Lung (tissue), 12 donors: ENCODE data around the gene CPE. TPM values are rescaled to one million over a fixed set of nuclear protein-coding genes. Genes with fewer than 3 reads are reported as not detected.

Experiments used
- ATAC-seq: fragments of 200-7000 bp; cut with Tn5 transposase; one replicate; pipeline ENCODE4 v1.9.1; 2020; ENCODE audit warnings: moderate number of reproducible peaks; ENCODE audit not compliant: insufficient read depth, low FRiP score
- DNase-seq, 3 donors: peaks; one replicate each; pipeline ENCODE4 v3.0.0-alpha.2; 2013 to 2017
- H3K27ac ChIP-seq, 2 donors: one replicate each; pipeline ENCODE4 v1.5.1; 2013; ENCODE audit warnings: mild to moderate bottlenecking in 2 of 2, moderate library complexity in 2 of 2, control low read depth in 1 of 2, inconsistent platforms in 1 of 2, low read depth in 1 of 2, low read length in 1 of 2
- H3K27me3 ChIP-seq, 3 donors: one replicate each; pipeline ENCODE4 v1.5.1; 2013; ENCODE audit warnings: low read length in 2 of 3; ENCODE audit not compliant: control insufficient read depth in 3 of 3, insufficient read depth in 3 of 3
- H3K36me3 ChIP-seq, 4 donors: one replicate each; pipeline ENCODE4 v1.5.1; 2013; ENCODE audit warnings: low read length in 4 of 4, mild to moderate bottlenecking in 1 of 4, moderate library complexity in 1 of 4; ENCODE audit not compliant: control insufficient read depth in 4 of 4, insufficient read depth in 4 of 4
- H3K4me1 ChIP-seq, 5 donors: one replicate each; pipeline ENCODE4 v1.5.1; 2013; ENCODE audit warnings: low read length in 5 of 5, mild to moderate bottlenecking in 2 of 5, moderate library complexity in 1 of 5; ENCODE audit not compliant: control insufficient read depth in 5 of 5, insufficient read depth in 5 of 5
- H3K4me3 ChIP-seq: one replicate; pipeline ENCODE4 v1.5.1; 2013; ENCODE audit warnings: mild to moderate bottlenecking, control low read depth, moderate library complexity
- H3K9ac ChIP-seq, 2 donors: one replicate each; pipeline ENCODE4 v1.5.1; 2013; ENCODE audit warnings: low read length in 2 of 2, control low read depth in 1 of 2; ENCODE audit not compliant: insufficient read depth in 1 of 2
- H3K9me3 ChIP-seq, 4 donors: one replicate each; pipeline ENCODE4 v1.5.1; 2013; ENCODE audit warnings: low read length in 3 of 4, mild to moderate bottlenecking in 1 of 4, moderate library complexity in 1 of 4; ENCODE audit not compliant: control insufficient read depth in 4 of 4, insufficient read depth in 3 of 4
- WGBS, 2 donors: extraction: QIAGEN DNeasy Blood & Tissue Kit; methylation state at CpG; one replicate each; pipeline ENCODE4 v1.1.7; 2013; 5-methylcytosine and 5-hydroxymethylcytosine counted together
- polyA plus RNA-seq, 2 donors: library from polyadenylated mRNA; stranded (reverse); fragments of 200-250 nt; gene quantifications; one replicate each; pipeline ENCODE4 v1.2.1, GENCODE V29; 2013
- total RNA-seq, 2 donors: library from RNA; depleted of rRNA in 1 of 2; stranded (reverse); fragments of >200 nt in 1 of 2; gene quantifications; one replicate each; pipeline ENCODE4 v1.2.1, GENCODE V29; 2014 to 2021
- TF ChIP-seq, protein P1 (sequence below): IDR thresholded peaks from 2 replicates; pipeline ENCODE4 v1.5.1; 2012; ENCODE audit warnings: mild to moderate bottlenecking; ENCODE audit errors: control extremely low read depth, extremely low read depth
- donor health status: control.
- donor health status: control.
- donor health status: Bipolar disorder and iron deficiency.
- donor health status: healthy.
- donor health status: DM: yes; HTN: yes; CAD: no.

The CPE gene
- total and polyA plus RNA-seq, 4 donors, result 6.6 to 135 (median 14.3) TPM

DNA sequence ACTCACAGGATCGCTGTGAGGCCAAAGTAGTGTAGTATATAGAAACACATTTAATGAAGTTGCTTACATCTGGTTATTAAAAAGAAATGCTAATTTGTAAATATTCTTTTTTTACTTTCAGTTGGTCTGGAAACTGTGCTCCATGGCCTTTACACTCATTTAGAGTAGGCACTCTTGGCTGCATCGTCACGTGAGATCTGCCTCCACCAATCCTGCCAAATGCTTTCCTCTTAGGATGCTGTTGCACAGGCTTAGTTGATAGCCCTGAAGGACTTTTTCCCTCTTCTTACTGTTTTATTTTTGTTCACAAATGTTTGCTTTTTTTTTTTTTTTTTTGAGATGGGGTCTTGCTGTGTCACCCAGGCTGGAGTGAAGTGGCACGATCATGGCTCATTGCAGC, 6.3 kb downstream of the CPE start:
- no peaks in the 10 kb centered on the region for H3K9me3 ChIP-seq
- peaks cover 0 to 36% (median 4%) of the 10 kb centered on the region in 5 donors for H3K4me1 ChIP-seq
- H3K27ac ChIP-seq, result no peak overlapping the region
- TF ChIP-seq, protein P1, sequence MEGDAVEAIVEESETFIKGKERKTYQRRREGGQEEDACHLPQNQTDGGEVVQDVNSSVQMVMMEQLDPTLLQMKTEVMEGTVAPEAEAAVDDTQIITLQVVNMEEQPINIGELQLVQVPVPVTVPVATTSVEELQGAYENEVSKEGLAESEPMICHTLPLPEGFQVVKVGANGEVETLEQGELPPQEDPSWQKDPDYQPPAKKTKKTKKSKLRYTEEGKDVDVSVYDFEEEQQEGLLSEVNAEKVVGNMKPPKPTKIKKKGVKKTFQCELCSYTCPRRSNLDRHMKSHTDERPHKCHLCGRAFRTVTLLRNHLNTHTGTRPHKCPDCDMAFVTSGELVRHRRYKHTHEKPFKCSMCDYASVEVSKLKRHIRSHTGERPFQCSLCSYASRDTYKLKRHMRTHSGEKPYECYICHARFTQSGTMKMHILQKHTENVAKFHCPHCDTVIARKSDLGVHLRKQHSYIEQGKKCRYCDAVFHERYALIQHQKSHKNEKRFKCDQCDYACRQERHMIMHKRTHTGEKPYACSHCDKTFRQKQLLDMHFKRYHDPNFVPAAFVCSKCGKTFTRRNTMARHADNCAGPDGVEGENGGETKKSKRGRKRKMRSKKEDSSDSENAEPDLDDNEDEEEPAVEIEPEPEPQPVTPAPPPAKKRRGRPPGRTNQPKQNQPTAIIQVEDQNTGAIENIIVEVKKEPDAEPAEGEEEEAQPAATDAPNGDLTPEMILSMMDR, result no peak
- H3K9ac ChIP-seq, result no peak overlapping the region
- no peaks in the 10 kb centered on the region for H3K36me3 ChIP-seq
- WGBS, 2 donors, result 92 to 98% methylated on average over 4 of the region's 4 CpGs
- ATAC-seq (no peak), DNase-seq (peak in 1 of 3 donors; percentile 39)
- H3K27me3 ChIP-seq, result no peaks in the 10 kb centered on the region
- no peak overlapping the region for H3K4me3 ChIP-seq

GRCh38 chr4:165386328-165386727, 7.5 kb downstream of the CPE start:
- DNase-seq, result no peak
- no peak overlapping the region for H3K4me3 ChIP-seq
- no peaks in the 10 kb centered on the region for H3K9me3 ChIP-seq
- no peaks in the 10 kb centered on the region for H3K36me3 ChIP-seq
- TF ChIP-seq, protein P1, result no peak
- no peak overlapping the region for H3K9ac ChIP-seq
- no peaks in the 10 kb centered on the region for H3K27me3 ChIP-seq
- no peak for ATAC-seq
- H3K27ac ChIP-seq, result no peak overlapping the region
- peaks cover 0 to 32% (median 0%) of the 10 kb centered on the region in 5 donors for H3K4me1 ChIP-seq
- WGBS, 2 donors, result 99 to 100% methylated on average over 1 of the region's 1 CpG

DNA sequence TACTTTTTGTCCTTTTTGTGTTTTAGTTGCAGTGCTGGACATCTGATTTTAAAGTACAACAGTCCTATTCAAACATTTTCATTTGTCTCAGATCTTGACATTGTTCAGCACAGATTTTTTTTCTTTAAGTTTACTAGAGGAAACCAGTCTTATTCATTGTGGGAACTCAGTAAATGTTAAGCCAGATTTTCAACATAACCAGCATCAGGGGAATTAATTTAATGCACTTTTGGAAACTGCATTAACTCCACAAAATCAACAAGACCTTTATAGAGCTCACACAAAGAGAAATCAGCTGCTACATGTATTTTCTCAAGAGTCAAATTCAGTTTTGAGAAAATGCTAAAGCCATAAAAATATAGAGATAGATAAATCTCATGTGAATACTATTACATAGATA, 9.9 kb downstream of the CPE start:
- Histone ChIP-seq H3K4me3 (no peak overlapping the region), H3K4me1 (peaks cover 0 to 21% (median 0%) of the 10 kb centered on the region in 5 donors), H3K9ac (no peak overlapping the region), H3K27me3 (no peaks in the 10 kb centered on the region), H3K36me3 (no peaks in the 10 kb centered on the region), H3K27ac (no peak overlapping the region), H3K9me3 (no peaks in the 10 kb centered on the region)
- ATAC-seq (no peak), DNase-seq (no peak)
- TF ChIP-seq, protein P1, result no peak

GRCh38 chr4:165393051-165393450, 14.2 kb downstream of the CPE start:
- ATAC-seq (no peak), DNase-seq (no peak)
- Histone ChIP-seq H3K9ac (no peak overlapping the region), H3K9me3 (no peaks in the 10 kb centered on the region), H3K27me3 (no peaks in the 10 kb centered on the region), H3K4me3 (no peak overlapping the region), H3K36me3 (no peaks in the 10 kb centered on the region), H3K27ac (no peak overlapping the region), H3K4me1 (peaks cover 0 to 3% (median 0%) of the 10 kb centered on the region in 5 donors)
- TF ChIP-seq, protein P1, result no peak
